ENCODE measurements around the gene ZCRB1.

ZCRB1 gene

DNA sequence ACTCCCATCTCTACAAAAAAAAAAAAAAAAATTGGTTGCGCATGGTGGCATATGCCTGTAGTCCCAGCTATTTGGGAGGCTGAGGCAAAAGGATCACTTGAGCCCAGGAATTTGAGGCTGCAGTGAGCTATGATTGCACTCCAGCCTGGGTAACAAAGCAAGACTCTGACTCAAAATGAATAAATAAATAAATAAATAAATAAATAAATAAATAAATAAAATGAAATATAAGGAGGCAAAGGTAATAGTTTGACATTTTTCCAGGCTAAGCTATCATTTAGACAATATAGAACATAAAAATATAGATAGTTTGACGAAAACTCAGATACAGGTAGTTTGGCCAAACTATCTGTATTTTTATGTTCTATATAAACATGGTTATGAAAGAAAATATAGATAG, 40.5 kb downstream of the ZCRB1 start (continued):
- 0 out of 2 replicates have a peak, but pooled peaks have one; percentile 26 for TF ChIP-seq ZNF292 (tag by site-specific recombination; IDR thresholded peaks at IDR 0.05; ENCODE audit: borderline replicate concordance, low read depth)
- TF ChIP-seq GLIS1 (tag by site-specific recombination; IDR thresholded peaks at IDR 0.05), result no peak
- TF ChIP-seq ZNF658 (tag by site-specific recombination; IDR thresholded peaks at IDR 0.05), result no peak
- no peak for TF ChIP-seq WT1 (tag by site-specific recombination; IDR thresholded peaks at IDR 0.05)
- no peak for TF ChIP-seq IKZF3 (tag by site-specific recombination; IDR thresholded peaks at IDR 0.05)
- no peak for TF ChIP-seq SCRT2 (tag by site-specific recombination; IDR thresholded peaks at IDR 0.05)
- no peak for TF ChIP-seq ZNF23 (tag by site-specific recombination; IDR thresholded peaks at IDR 0.05; ENCODE audit: borderline replicate concordance)
- no peak for TF ChIP-seq ZBTB7A (tag by site-specific recombination; IDR thresholded peaks at IDR 0.05; ENCODE audit: low read depth)
- TF ChIP-seq ZNF157 (tag by site-specific recombination; IDR thresholded peaks at IDR 0.05), result no peak
- no peak for TF ChIP-seq ZNF2 (tag by site-specific recombination; IDR thresholded peaks at IDR 0.05)
- TF ChIP-seq SP2 (tag by site-specific recombination; IDR thresholded peaks at IDR 0.05), result no peak
- TF ChIP-seq, protein P1, sequence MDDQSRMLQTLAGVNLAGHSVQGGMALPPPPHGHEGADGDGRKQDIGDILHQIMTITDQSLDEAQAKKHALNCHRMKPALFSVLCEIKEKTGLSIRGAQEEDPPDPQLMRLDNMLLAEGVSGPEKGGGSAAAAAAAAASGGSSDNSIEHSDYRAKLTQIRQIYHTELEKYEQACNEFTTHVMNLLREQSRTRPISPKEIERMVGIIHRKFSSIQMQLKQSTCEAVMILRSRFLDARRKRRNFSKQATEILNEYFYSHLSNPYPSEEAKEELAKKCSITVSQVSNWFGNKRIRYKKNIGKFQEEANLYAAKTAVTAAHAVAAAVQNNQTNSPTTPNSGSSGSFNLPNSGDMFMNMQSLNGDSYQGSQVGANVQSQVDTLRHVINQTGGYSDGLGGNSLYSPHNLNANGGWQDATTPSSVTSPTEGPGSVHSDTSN (CRISPR knock-in tag; IDR thresholded peaks at IDR 0.05), result no peak
- TF ChIP-seq ZNF600 (tag by site-specific recombination; IDR thresholded peaks at IDR 0.05), result no peak
- TF ChIP-seq, protein P2, sequence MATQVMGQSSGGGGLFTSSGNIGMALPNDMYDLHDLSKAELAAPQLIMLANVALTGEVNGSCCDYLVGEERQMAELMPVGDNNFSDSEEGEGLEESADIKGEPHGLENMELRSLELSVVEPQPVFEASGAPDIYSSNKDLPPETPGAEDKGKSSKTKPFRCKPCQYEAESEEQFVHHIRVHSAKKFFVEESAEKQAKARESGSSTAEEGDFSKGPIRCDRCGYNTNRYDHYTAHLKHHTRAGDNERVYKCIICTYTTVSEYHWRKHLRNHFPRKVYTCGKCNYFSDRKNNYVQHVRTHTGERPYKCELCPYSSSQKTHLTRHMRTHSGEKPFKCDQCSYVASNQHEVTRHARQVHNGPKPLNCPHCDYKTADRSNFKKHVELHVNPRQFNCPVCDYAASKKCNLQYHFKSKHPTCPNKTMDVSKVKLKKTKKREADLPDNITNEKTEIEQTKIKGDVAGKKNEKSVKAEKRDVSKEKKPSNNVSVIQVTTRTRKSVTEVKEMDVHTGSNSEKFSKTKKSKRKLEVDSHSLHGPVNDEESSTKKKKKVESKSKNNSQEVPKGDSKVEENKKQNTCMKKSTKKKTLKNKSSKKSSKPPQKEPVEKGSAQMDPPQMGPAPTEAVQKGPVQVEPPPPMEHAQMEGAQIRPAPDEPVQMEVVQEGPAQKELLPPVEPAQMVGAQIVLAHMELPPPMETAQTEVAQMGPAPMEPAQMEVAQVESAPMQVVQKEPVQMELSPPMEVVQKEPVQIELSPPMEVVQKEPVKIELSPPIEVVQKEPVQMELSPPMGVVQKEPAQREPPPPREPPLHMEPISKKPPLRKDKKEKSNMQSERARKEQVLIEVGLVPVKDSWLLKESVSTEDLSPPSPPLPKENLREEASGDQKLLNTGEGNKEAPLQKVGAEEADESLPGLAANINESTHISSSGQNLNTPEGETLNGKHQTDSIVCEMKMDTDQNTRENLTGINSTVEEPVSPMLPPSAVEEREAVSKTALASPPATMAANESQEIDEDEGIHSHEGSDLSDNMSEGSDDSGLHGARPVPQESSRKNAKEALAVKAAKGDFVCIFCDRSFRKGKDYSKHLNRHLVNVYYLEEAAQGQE (tag by site-specific recombination; IDR thresholded peaks at IDR 0.05), result peak; percentile 57
- peak; percentile 30 for TF ChIP-seq ZNF529 (tag by site-specific recombination; IDR thresholded peaks at IDR 0.05; ENCODE audit: insufficient replicate concordance)
- no peak for TF ChIP-seq TCF7L2 (IDR thresholded peaks at IDR 0.05; ENCODE audit: borderline replicate concordance, low read depth, low read length)
- TF ChIP-seq ZSCAN30 (tag by site-specific recombination; IDR thresholded peaks at IDR 0.05), result no peak
- TF ChIP-seq, protein P3, sequence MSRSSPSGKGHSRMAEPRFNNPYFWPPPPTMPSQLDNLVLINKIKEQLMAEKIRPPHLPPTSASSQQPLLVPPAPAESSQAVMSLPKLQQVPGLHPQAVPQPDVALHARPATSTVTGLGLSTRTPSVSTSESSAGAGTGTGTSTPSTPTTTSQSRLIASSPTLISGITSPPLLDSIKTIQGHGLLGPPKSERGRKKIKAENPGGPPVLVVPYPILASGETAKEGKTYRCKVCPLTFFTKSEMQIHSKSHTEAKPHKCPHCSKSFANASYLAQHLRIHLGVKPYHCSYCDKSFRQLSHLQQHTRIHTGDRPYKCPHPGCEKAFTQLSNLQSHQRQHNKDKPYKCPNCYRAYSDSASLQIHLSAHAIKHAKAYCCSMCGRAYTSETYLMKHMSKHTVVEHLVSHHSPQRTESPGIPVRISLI (tag by site-specific recombination; IDR thresholded peaks at IDR 0.05), result no peak
- TF ChIP-seq, protein P4, sequence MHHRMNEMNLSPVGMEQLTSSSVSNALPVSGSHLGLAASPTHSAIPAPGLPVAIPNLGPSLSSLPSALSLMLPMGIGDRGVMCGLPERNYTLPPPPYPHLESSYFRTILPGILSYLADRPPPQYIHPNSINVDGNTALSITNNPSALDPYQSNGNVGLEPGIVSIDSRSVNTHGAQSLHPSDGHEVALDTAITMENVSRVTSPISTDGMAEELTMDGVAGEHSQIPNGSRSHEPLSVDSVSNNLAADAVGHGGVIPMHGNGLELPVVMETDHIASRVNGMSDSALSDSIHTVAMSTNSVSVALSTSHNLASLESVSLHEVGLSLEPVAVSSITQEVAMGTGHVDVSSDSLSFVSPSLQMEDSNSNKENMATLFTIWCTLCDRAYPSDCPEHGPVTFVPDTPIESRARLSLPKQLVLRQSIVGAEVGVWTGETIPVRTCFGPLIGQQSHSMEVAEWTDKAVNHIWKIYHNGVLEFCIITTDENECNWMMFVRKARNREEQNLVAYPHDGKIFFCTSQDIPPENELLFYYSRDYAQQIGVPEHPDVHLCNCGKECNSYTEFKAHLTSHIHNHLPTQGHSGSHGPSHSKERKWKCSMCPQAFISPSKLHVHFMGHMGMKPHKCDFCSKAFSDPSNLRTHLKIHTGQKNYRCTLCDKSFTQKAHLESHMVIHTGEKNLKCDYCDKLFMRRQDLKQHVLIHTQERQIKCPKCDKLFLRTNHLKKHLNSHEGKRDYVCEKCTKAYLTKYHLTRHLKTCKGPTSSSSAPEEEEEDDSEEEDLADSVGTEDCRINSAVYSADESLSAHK (tag by site-specific recombination; IDR thresholded peaks at IDR 0.05), result no peak
- TF ChIP-seq ZNF768 (tag by site-specific recombination; IDR thresholded peaks at IDR 0.05), result no peak
- TF ChIP-seq, protein P5, sequence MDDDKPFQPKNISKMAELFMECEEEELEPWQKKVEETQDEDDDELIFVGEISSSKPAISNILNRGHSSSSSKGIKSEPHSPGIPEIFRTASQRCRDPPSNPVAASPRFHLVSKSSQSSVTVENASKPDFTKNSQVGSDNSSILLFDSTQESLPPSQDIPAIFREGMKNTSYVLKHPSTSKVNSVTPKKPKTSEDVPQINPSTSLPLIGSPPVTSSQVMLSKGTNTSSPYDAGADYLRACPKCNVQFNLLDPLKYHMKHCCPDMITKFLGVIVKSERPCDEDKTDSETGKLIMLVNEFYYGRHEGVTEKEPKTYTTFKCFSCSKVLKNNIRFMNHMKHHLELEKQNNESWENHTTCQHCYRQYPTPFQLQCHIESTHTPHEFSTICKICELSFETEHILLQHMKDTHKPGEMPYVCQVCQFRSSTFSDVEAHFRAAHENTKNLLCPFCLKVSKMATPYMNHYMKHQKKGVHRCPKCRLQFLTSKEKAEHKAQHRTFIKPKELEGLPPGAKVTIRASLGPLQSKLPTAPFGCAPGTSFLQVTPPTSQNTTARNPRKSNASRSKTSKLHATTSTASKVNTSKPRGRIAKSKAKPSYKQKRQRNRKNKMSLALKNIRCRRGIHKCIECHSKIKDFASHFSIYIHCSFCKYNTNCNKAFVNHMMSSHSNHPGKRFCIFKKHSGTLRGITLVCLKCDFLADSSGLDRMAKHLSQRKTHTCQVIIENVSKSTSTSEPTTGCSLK (tag by site-specific recombination; IDR thresholded peaks at IDR 0.05), result no peak
- peak; percentile 52; the same call in 1 of the 2 replicates for TF ChIP-seq ZNF664 (tag by site-specific recombination; IDR thresholded peaks at IDR 0.05)
- no peak for TF ChIP-seq ZBTB48 (tag by site-specific recombination; IDR thresholded peaks at IDR 0.05)
- TF ChIP-seq ZSCAN23 (tag by site-specific recombination; IDR thresholded peaks at IDR 0.05), result no peak
- TF ChIP-seq, protein P6, sequence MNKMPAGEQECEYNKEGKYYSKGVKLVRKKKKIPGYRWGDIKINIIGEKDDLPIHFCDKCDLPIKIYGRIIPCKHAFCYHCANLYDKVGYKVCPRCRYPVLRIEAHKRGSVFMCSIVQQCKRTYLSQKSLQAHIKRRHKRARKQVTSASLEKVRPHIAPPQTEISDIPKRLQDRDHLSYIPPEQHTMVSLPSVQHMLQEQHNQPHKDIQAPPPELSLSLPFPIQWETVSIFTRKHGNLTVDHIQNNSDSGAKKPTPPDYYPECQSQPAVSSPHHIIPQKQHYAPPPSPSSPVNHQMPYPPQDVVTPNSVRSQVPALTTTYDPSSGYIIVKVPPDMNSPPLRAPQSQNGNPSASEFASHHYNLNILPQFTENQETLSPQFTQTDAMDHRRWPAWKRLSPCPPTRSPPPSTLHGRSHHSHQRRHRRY (tag by site-specific recombination; IDR thresholded peaks at IDR 0.05), result no peak
- no peak for TF ChIP-seq ZNF16 (tag by site-specific recombination; IDR thresholded peaks at IDR 0.05; ENCODE audit: low read depth)
- TF ChIP-seq ZNF138 (tag by site-specific recombination; IDR thresholded peaks at IDR 0.05; ENCODE audit: borderline replicate concordance), result 0 out of 2 replicates have a peak, but pooled peaks have one; percentile 29
- no peak for TF ChIP-seq ZNF350 (tag by site-specific recombination; IDR thresholded peaks at IDR 0.05)
